ENCODE data around the gene KCNQ1OT1. TPM values are rescaled to one million over a fixed set of nuclear protein-coding genes. Genes with fewer than 3 reads are reported as not detected.

Gene KCNQ1OT1
- total RNA-seq, result 1 to 10 TPM; 1.2 to 6.3 (median 3.8) TPM

GRCh38 chr11:2699531-2700414 is at the start of gene KCNQ1OT1:
TSS of gene KCNQ1OT1 (minus strand) at chr11:2699994.
- H3K27ac ChIP-seq, result peak within 1 kb of the TSS; percentile 95 to 98
- in situ Hi-C loops (cut with MboI; ENCODE audit: low pct_unique_long_range_greater_than_20kb in 2 of 9, low sequenced_read_pairs in 9 of 9, unreplicated experiment in 9 of 9), result loop anchor here in 6 of 9 experiments (10.0 to 25.0 kb wide), 2 partner anchors 175 to 188 kb away; partner anchors contain the start of gene CDKN1C (in 5 of the 6)
- H3K4me1 ChIP-seq (replicated peaks in 1 of 2), result peaks cover 45 to 58% of the 10 kb centered on the region in 2 donors
- 51 to 85% (median 56%) methylated on average over 2 to 12 of the region's 98 CpGs; no CpG with 5 or more reads in 6 of the 10 experiments for WGBS, 10 experiments
- peak within 1 kb of the TSS; percentile 45 to 83 (median 56) for H3K4me3 ChIP-seq
- peak; percentile 73 to 96 (median 86) for ATAC-seq (replicated peaks in 6 of 8)

GRCh38 chr11:2748814-2749554 is 49.2 kb upstream of the KCNQ1OT1 start:
- peaks cover 40 to 41% of the 10 kb centered on the region in 2 donors for H3K4me1 ChIP-seq (replicated peaks in 1 of 2)
- WGBS, 10 experiments, result 20 to 90% (median 85%) methylated on average over 1 to 5 of the region's 17 CpGs; no CpG with 5 or more reads in 4 of the 10 experiments
- no peak overlapping the region for H3K27ac ChIP-seq
- in situ Hi-C loops (cut with MboI; ENCODE audit: low pct_unique_long_range_greater_than_20kb in 2 of 9, low sequenced_read_pairs in 9 of 9, unreplicated experiment in 9 of 9), result no loop called here
- H3K4me3 ChIP-seq, result no peak overlapping the region
- ATAC-seq (replicated peaks in 6 of 8), result no peak

GRCh38 chr11:2748061-2748813 is 48.4 kb upstream of the KCNQ1OT1 start:
- ATAC-seq (replicated peaks in 6 of 8), result peak in 3 of 8 experiments; percentile 34 to 56 (median 52)
- no peak overlapping the region for H3K27ac ChIP-seq
- peaks cover 40 to 44% of the 10 kb centered on the region in 2 donors for H3K4me1 ChIP-seq (replicated peaks in 1 of 2)
- no peak overlapping the region for H3K4me3 ChIP-seq
- in situ Hi-C loops (cut with MboI; ENCODE audit: low pct_unique_long_range_greater_than_20kb in 2 of 9, low sequenced_read_pairs in 9 of 9, unreplicated experiment in 9 of 9), result no loop called here
- no CpG with 5 or more reads among the region's 11 CpGs for WGBS, 10 experiments

- H3K4me1 ChIP-seq (replicated peaks in 1 of 2), result peaks cover 41 to 46% of the 10 kb centered on the region in 2 donors
- ATAC-seq (replicated peaks in 6 of 8), result no peak
Measured at GRCh38 chr11:2747248-2748027, 47.6 kb upstream of the KCNQ1OT1 start.

GRCh38 chr11:2746401-2747247 is 46.8 kb upstream of the KCNQ1OT1 start:
- in situ Hi-C loops (cut with MboI; ENCODE audit: low pct_unique_long_range_greater_than_20kb in 2 of 9, low sequenced_read_pairs in 9 of 9, unreplicated experiment in 9 of 9), result no loop called here
- WGBS, 10 experiments, result 31 to 100% (median 83%) methylated on average over 2 to 8 of the region's 24 CpGs
- H3K4me3 ChIP-seq, result no peak overlapping the region
- peak in 2 of 8 experiments; percentile 24 to 49 for ATAC-seq (replicated peaks in 6 of 8)
- no peak overlapping the region for H3K27ac ChIP-seq
- H3K4me1 ChIP-seq (replicated peaks in 1 of 2), result peaks cover 43 to 45% of the 10 kb centered on the region in 2 donors

More at GRCh38 chr11:2747248-2748027, 47.6 kb upstream of the KCNQ1OT1 start:
- no peak overlapping the region for H3K4me3 ChIP-seq
- no peak overlapping the region for H3K27ac ChIP-seq
- 11 to 100% (median 80%) methylated on average over 1 to 4 of the region's 16 CpGs; no CpG with 5 or more reads in 5 of the 10 experiments for WGBS, 10 experiments
- in situ Hi-C loops (cut with MboI; ENCODE audit: low pct_unique_long_range_greater_than_20kb in 2 of 9, low sequenced_read_pairs in 9 of 9, unreplicated experiment in 9 of 9), result no loop called here

GRCh38 chr11:2745511-2745910 is 45.7 kb upstream of the KCNQ1OT1 start:
- no peak overlapping the region for H3K27ac ChIP-seq
- peaks cover 36 to 40% of the 10 kb centered on the region in 2 donors for H3K4me1 ChIP-seq (replicated peaks in 1 of 2)
- H3K4me3 ChIP-seq, result no peak overlapping the region
- 67 to 100% (median 97%) methylated on average over 1 to 6 of the region's 14 CpGs; no CpG with 5 or more reads in 2 of the 10 experiments for WGBS, 10 experiments
- ATAC-seq (replicated peaks in 6 of 8), result no peak
- in situ Hi-C loops (cut with MboI; ENCODE audit: low pct_unique_long_range_greater_than_20kb in 2 of 9, low sequenced_read_pairs in 9 of 9, unreplicated experiment in 9 of 9), result no loop called here

- no peak overlapping the region for H3K4me3 ChIP-seq
- H3K27ac ChIP-seq, result no peak overlapping the region
- WGBS, 10 experiments, result 48 to 100% (median 93%) methylated on average over 1 to 7 of the region's 9 CpGs; no CpG with 5 or more reads in 2 of the 10 experiments
- no peak for ATAC-seq (replicated peaks in 6 of 8)
- peaks cover 26 to 31% of the 10 kb centered on the region in 2 donors for H3K4me1 ChIP-seq (replicated peaks in 1 of 2)
- in situ Hi-C loops (cut with MboI; ENCODE audit: low pct_unique_long_range_greater_than_20kb in 2 of 9, low sequenced_read_pairs in 9 of 9, unreplicated experiment in 9 of 9), result no loop called here
Measured at GRCh38 chr11:2744166-2744565, 44.4 kb upstream of the KCNQ1OT1 start.

GRCh38 chr11:2743427-2744110 is 43.8 kb upstream of the KCNQ1OT1 start:
- WGBS, 10 experiments, result 65 to 100% (median 83%) methylated on average over 1 to 14 of the region's 21 CpGs; no CpG with 5 or more reads in 4 of the 10 experiments
- H3K4me3 ChIP-seq, result no peak overlapping the region
- peaks cover 22 to 27% of the 10 kb centered on the region in 2 donors for H3K4me1 ChIP-seq (replicated peaks in 1 of 2)
- no peak overlapping the region for H3K27ac ChIP-seq
- ATAC-seq (replicated peaks in 6 of 8), result no peak
- in situ Hi-C loops (cut with MboI; ENCODE audit: low pct_unique_long_range_greater_than_20kb in 2 of 9, low sequenced_read_pairs in 9 of 9, unreplicated experiment in 9 of 9), result no loop called here

GRCh38 chr11:2742611-2743426 is 43.0 kb upstream of the KCNQ1OT1 start:
- in situ Hi-C loops (cut with MboI; ENCODE audit: low pct_unique_long_range_greater_than_20kb in 2 of 9, low sequenced_read_pairs in 9 of 9, unreplicated experiment in 9 of 9), result no loop called here
- peak in 2 of 8 experiments; percentile 35 to 78 for ATAC-seq (replicated peaks in 6 of 8)
- peaks cover 16 to 21% of the 10 kb centered on the region in 2 donors for H3K4me1 ChIP-seq (replicated peaks in 1 of 2)

GRCh38 chr11:2742201-2742600 is 42.4 kb upstream of the KCNQ1OT1 start:
- Histone ChIP-seq H3K4me3 (no peak overlapping the region), H3K27ac (no peak overlapping the region), H3K4me1 (replicated peaks in 1 of 2) (peaks cover 22 to 23% of the 10 kb centered on the region in 2 donors)
- ATAC-seq (replicated peaks in 6 of 8), result peak in 2 of 8 experiments; percentile 4 to 15
- in situ Hi-C loops (cut with MboI; ENCODE audit: low pct_unique_long_range_greater_than_20kb in 2 of 9, low sequenced_read_pairs in 9 of 9, unreplicated experiment in 9 of 9), result no loop called here
- 90 to 100% (median 100%) methylated on average over 2 to 3 of the region's 5 CpGs; no CpG with 5 or more reads in 7 of the 10 experiments for WGBS, 10 experiments

More at GRCh38 chr11:2742611-2743426, 43.0 kb upstream of the KCNQ1OT1 start:
- no peak overlapping the region for H3K4me3 ChIP-seq
- 72 to 100% (median 78%) methylated on average over 2 to 11 of the region's 20 CpGs; no CpG with 5 or more reads in 7 of the 10 experiments for WGBS, 10 experiments
- H3K27ac ChIP-seq, result no peak overlapping the region

Data from motor neuron (in vitro differentiated cells).